ENCODE data around the gene RFTN1.

The RFTN1 gene

GRCh38 chr3:16303037-16303575 lies 210.4 kb downstream of the RFTN1 start:
- DNase-seq, result no peak

GRCh38 chr3:16302082-16302631 lies 211.3 kb downstream of the RFTN1 start:
- DNase-seq, result no peak

- DNase-seq, result no peak
Observed at GRCh38 chr3:16301507-16301906, 212.0 kb downstream of the RFTN1 start.

GRCh38 chr3:16300881-16301359 lies 212.6 kb downstream of the RFTN1 start:
- DNase-seq, result no peak

GRCh38 chr3:16300307-16300706 lies 213.2 kb downstream of the RFTN1 start:
- no peak for DNase-seq

GRCh38 chr3:16299746-16300145 lies 213.8 kb downstream of the RFTN1 start:
- no peak for DNase-seq

GRCh38 chr3:16298891-16299290 lies 214.6 kb downstream of the RFTN1 start:
- DNase-seq, result no peak

GRCh38 chr3:16297997-16298885 lies 215.3 kb downstream of the RFTN1 start:
- DNase-seq, result no peak

GRCh38 chr3:16295298-16295890 lies 218.1 kb downstream of the RFTN1 start:
- no peak for DNase-seq

- no peak for DNase-seq
Observed at GRCh38 chr3:16294844-16295243, 218.7 kb downstream of the RFTN1 start.

GRCh38 chr3:16290827-16291196 lies 222.7 kb downstream of the RFTN1 start:
- no peak for DNase-seq

GRCh38 chr3:16290007-16290826 lies 223.3 kb downstream of the RFTN1 start:
- peak; percentile 18 for DNase-seq

- no peak for DNase-seq
Observed at GRCh38 chr3:16289144-16289889, 224.2 kb downstream of the RFTN1 start.

- no peak for DNase-seq
Observed at GRCh38 chr3:16288664-16289063, 224.8 kb downstream of the RFTN1 start.

- DNase-seq, result no peak
Observed at GRCh38 chr3:16286751-16287543, 226.6 kb downstream of the RFTN1 start.

GRCh38 chr3:16286161-16286560 lies 227.3 kb downstream of the RFTN1 start:
- no peak for DNase-seq

GRCh38 chr3:16284633-16285032 lies 228.9 kb downstream of the RFTN1 start:
- no peak for DNase-seq

- DNase-seq, result no peak
Observed at GRCh38 chr3:16280671-16281070, 232.8 kb downstream of the RFTN1 start.

- no peak for DNase-seq
Observed at GRCh38 chr3:16279010-16279801, 234.3 kb downstream of the RFTN1 start.

- DNase-seq, result no peak
Observed at GRCh38 chr3:16277471-16277870, 236.0 kb downstream of the RFTN1 start.

Data from right kidney (tissue), 1 donor.